ENCODE measurements around the gene BEND3. TPM values are rescaled to one million over a fixed set of nuclear protein-coding genes. Genes with fewer than 3 reads are reported as not detected.

Gene BEND3
- total and polyA plus RNA-seq, 10 of the 15 experiments (the other 5 are each of a cell fraction or from before 2014, with no cell fraction given): 1.1 to 9.0 (median 3.6) TPM

GRCh38 chr6:107064579-107065065 lies 50.7 kb downstream of the BEND3 start (continued):
- TF ChIP-seq E4F1 (IDR thresholded peaks at IDR 0.05; ENCODE audit: borderline replicate concordance, partially characterized antibody) (no peak), NBN (IDR thresholded peaks at IDR 0.05) (0 out of 2 replicates have a peak, but pooled peaks have one; percentile 27), RB1 (IDR thresholded peaks at IDR 0.05; ENCODE audit: borderline replicate concordance) (0 out of 2 replicates have a peak, but pooled peaks have one; percentile 27), NFIC (IDR thresholded peaks at IDR 0.05; ENCODE audit: low read depth, low read length) (peak; percentile 82), FOXM1 (IDR thresholded peaks at IDR 0.05; ENCODE audit: low read depth, low read length) (peak; percentile 66; the same call in 1 of the 2 replicates), ZNF274 (IDR thresholded peaks at IDR 0.05; ENCODE audit: insufficient read depth, insufficient read length) (no peak), CHD1 (IDR thresholded peaks at IDR 0.05; ENCODE audit: low read depth, low read length) (no peak), IKZF2 (IDR thresholded peaks at IDR 0.05) (peak; percentile 57; a peak in 3 of 4 replicates), ZNF687 (IDR thresholded peaks at IDR 0.05) (no peak), CUX1 (IDR thresholded peaks at IDR 0.05; ENCODE audit: insufficient replicate concordance, low read depth, low read length) (no peak)
- TF ChIP-seq, protein P1, sequence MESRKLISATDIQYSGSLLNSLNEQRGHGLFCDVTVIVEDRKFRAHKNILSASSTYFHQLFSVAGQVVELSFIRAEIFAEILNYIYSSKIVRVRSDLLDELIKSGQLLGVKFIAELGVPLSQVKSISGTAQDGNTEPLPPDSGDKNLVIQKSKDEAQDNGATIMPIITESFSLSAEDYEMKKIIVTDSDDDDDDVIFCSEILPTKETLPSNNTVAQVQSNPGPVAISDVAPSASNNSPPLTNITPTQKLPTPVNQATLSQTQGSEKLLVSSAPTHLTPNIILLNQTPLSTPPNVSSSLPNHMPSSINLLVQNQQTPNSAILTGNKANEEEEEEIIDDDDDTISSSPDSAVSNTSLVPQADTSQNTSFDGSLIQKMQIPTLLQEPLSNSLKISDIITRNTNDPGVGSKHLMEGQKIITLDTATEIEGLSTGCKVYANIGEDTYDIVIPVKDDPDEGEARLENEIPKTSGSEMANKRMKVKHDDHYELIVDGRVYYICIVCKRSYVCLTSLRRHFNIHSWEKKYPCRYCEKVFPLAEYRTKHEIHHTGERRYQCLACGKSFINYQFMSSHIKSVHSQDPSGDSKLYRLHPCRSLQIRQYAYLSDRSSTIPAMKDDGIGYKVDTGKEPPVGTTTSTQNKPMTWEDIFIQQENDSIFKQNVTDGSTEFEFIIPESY (IDR thresholded peaks at IDR 0.05): no peak
- TF ChIP-seq, protein P2, sequence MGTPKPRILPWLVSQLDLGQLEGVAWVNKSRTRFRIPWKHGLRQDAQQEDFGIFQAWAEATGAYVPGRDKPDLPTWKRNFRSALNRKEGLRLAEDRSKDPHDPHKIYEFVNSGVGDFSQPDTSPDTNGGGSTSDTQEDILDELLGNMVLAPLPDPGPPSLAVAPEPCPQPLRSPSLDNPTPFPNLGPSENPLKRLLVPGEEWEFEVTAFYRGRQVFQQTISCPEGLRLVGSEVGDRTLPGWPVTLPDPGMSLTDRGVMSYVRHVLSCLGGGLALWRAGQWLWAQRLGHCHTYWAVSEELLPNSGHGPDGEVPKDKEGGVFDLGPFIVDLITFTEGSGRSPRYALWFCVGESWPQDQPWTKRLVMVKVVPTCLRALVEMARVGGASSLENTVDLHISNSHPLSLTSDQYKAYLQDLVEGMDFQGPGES (IDR thresholded peaks at IDR 0.05): no peak

All from GM12878 (cell line).